G401.6 (cell line): ENCODE data around the gene USP2.

Experiments used
- FAIRE-seq: peaks from 2 replicates; lab custom pipeline; 2012; peaks lifted over from hg19 to GRCh38; lab: Jason Lieb, UNC

The USP2 gene

GRCh38 chr11:119320776-119321524, 60.5 kb downstream of the USP2 start:
- no peak for FAIRE-seq

GRCh38 chr11:119320240-119320775, 61.2 kb downstream of the USP2 start:
- FAIRE-seq, result no peak

GRCh38 chr11:119319700-119320239, 61.7 kb downstream of the USP2 start:
- FAIRE-seq, result no peak

GRCh38 chr11:119319136-119319699, 62.3 kb downstream of the USP2 start:
- FAIRE-seq, result no peak

GRCh38 chr11:119318240-119319135, 63.0 kb downstream of the USP2 start:
- FAIRE-seq, result no peak

- no peak for FAIRE-seq
Measured at GRCh38 chr11:119317592-119318239, 63.8 kb downstream of the USP2 start.

GRCh38 chr11:119316729-119317591, 64.5 kb downstream of the USP2 start, which contains the start of gene MCAM:
Gene MCAM (minus strand): TSS chr11:119317130. CDS start chr11:119317101, 29 bp downstream.
- FAIRE-seq, result no peak

- FAIRE-seq, result no peak
Measured at GRCh38 chr11:119316016-119316728, 65.3 kb downstream of the USP2 start.

GRCh38 chr11:119315131-119316015, 66.1 kb downstream of the USP2 start:
- FAIRE-seq, result no peak

GRCh38 chr11:119314726-119315125, 66.8 kb downstream of the USP2 start:
- FAIRE-seq, result no peak

- no peak for FAIRE-seq
Measured at GRCh38 chr11:119310682-119311052, 70.8 kb downstream of the USP2 start.

- no peak for FAIRE-seq
Measured at GRCh38 chr11:119309953-119310681, 71.4 kb downstream of the USP2 start.

- FAIRE-seq, result no peak
Measured at GRCh38 chr11:119309411-119309810, 72.1 kb downstream of the USP2 start.

- FAIRE-seq, result no peak
Measured at GRCh38 chr11:119307974-119308373, 73.5 kb downstream of the USP2 start.

- no peak for FAIRE-seq
Measured at GRCh38 chr11:119307219-119307618, 74.3 kb downstream of the USP2 start.

GRCh38 chr11:119306373-119306890, 75.1 kb downstream of the USP2 start:
- no peak for FAIRE-seq

GRCh38 chr11:119305556-119306372, 75.7 kb downstream of the USP2 start:
- no peak for FAIRE-seq
